Stomach (tissue), 4 donors: ENCODE measurements around the gene CAPZB.

Experiments
- CTCF ChIP-seq, 7 experiments: fragments of 450-650 bp in 4 of 7; fragments of 200-600 bp in 3 of 7; sonication (generic) in 3 of 7; IDR thresholded peaks; one replicate each; pipeline ENCODE4 v1.5.1; 2016 to 2019; ENCODE audit warnings: antibody characterized with exemption in 7 of 7, control low read depth in 2 of 7, mild to moderate bottlenecking in 1 of 7
- EP300 ChIP-seq: sonication (generic); formaldehyde crosslinking; IDR thresholded peaks from one replicate; pipeline ENCODE4 v1.6.1; 2017; ENCODE audit warnings: antibody characterized with exemption
- POLR2AphosphoS5 ChIP-seq, 3 donors: sonication (generic); formaldehyde crosslinking; IDR thresholded peaks; one replicate each; pipeline ENCODE4 v1.6.1; 2016; ENCODE audit warnings: antibody characterized with exemption in 3 of 3

- TF ChIP-seq CTCF (IDR thresholded peaks at IDR 0.05): no peak
- no peak for TF ChIP-seq EP300
- no peak for TF ChIP-seq POLR2AphosphoS5 (IDR thresholded peaks at IDR 0.05)
Observed at GRCh38 chr1:19337289-19337688, 148.1 kb downstream of the CAPZB start.
